Measurements from ENCODE around the gene C1orf116. TPM values are rescaled to one million over a fixed set of nuclear protein-coding genes. Genes with fewer than 3 reads are reported as not detected.

The C1orf116 gene
- total RNA-seq, 1 donor from 2014 or later, result 0.04 TPM

DNA sequence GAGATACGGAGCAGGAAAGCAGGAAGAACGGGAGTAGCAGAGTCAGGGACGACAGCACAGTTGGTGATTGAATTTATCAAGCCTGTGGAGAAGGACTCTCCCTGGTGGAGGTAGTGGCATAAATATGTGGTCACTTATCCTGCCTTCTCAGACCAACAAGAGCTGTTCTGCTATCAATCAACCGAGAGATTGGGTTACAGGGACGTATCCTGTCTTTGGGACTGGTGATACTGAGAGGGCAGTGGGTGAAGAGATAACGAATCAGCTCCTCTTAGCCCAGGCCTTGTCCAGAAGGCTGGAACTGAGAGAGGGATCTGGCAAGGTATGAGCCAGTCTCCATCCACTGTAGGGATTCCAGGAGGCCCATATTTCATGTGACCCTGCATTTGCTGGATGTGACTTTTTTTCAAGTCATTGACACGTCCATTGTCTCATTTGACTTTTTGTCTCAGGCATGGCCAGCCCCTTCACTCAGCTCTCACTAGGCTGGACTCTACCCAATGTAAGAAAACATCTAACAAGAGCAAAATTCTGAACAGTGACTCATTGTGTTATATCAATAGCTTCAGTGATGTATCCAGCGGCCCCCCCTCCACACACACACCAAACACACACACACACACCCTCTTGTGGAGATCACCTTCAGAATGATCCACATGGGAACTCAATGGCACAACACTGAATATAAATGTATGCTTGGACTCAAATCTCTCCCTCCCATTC, 11.3 kb downstream of the C1orf116 start:
- H3K4me2 ChIP-seq, result no peak overlapping the region
- Mint-ChIP-seq H3K27me3 (ENCODE audit: insufficient read depth, low read depth) (peaks cover 5% of the 10 kb centered on the region), H3K27ac (no peak overlapping the region), H3K4me3 (no peak overlapping the region), H3K4me1 (peaks cover 13% of the 10 kb centered on the region), H3K36me3 (no peaks in the 10 kb centered on the region), H3K9me3 (no peaks in the 10 kb centered on the region)
- H3K4me1 ChIP-seq, result peaks cover 7% of the 10 kb centered on the region
- no peaks in the 10 kb centered on the region for H3K36me3 ChIP-seq
- no peaks in the 10 kb centered on the region for H4K20me1 ChIP-seq (ENCODE audit: low read depth)
- no peak overlapping the region for H3K27ac ChIP-seq
- H3K79me2 ChIP-seq (ENCODE audit: low read depth), result no peaks in the 10 kb centered on the region
- H3K27me3 ChIP-seq, result no peaks in the 10 kb centered on the region
- no peak overlapping the region for H2AFZ ChIP-seq (replicated peaks)
- H3K9ac ChIP-seq, result no peak overlapping the region
- TF ChIP-seq, protein P1, sequence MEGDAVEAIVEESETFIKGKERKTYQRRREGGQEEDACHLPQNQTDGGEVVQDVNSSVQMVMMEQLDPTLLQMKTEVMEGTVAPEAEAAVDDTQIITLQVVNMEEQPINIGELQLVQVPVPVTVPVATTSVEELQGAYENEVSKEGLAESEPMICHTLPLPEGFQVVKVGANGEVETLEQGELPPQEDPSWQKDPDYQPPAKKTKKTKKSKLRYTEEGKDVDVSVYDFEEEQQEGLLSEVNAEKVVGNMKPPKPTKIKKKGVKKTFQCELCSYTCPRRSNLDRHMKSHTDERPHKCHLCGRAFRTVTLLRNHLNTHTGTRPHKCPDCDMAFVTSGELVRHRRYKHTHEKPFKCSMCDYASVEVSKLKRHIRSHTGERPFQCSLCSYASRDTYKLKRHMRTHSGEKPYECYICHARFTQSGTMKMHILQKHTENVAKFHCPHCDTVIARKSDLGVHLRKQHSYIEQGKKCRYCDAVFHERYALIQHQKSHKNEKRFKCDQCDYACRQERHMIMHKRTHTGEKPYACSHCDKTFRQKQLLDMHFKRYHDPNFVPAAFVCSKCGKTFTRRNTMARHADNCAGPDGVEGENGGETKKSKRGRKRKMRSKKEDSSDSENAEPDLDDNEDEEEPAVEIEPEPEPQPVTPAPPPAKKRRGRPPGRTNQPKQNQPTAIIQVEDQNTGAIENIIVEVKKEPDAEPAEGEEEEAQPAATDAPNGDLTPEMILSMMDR (IDR thresholded peaks at IDR 0.05), result no peak
- TF ChIP-seq EZH2 (IDR thresholded peaks at IDR 0.05) (no peak), EZH2phosphoT487 (IDR thresholded peaks at IDR 0.05) (no peak)
- no peak for DNase-seq (ENCODE audit: low spot score)
- no peaks in the 10 kb centered on the region for H3F3A ChIP-seq (ENCODE audit: low read depth)
- H3K4me3 ChIP-seq, result no peak overlapping the region
- H3K9me3 ChIP-seq (ENCODE audit: low read depth), result no peaks in the 10 kb centered on the region

DNA sequence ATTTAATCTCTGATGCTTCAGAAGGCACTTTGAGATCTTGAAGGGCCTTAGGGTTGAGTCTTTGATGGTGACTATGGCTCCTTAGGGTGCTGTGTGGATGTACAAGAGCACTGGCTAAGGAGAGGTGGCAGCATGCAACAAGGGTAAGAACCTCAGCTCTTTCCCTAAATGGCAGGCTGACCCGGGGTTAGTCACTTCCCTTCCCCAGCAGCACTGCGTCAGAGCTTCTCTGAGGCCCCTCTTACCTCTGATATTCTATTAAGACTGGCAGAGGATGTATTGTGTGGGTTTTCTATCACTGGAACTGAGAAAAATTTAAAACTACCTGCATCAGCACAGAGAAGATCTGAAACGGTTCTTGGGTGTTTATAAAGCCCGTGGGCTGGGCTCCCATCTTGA, 11.8 kb downstream of the C1orf116 start:
- H3K4me2 ChIP-seq, result no peak overlapping the region
- H3K27me3 Mint-ChIP-seq (ENCODE audit: insufficient read depth, low read depth), result peaks cover 10% of the 10 kb centered on the region

DNA sequence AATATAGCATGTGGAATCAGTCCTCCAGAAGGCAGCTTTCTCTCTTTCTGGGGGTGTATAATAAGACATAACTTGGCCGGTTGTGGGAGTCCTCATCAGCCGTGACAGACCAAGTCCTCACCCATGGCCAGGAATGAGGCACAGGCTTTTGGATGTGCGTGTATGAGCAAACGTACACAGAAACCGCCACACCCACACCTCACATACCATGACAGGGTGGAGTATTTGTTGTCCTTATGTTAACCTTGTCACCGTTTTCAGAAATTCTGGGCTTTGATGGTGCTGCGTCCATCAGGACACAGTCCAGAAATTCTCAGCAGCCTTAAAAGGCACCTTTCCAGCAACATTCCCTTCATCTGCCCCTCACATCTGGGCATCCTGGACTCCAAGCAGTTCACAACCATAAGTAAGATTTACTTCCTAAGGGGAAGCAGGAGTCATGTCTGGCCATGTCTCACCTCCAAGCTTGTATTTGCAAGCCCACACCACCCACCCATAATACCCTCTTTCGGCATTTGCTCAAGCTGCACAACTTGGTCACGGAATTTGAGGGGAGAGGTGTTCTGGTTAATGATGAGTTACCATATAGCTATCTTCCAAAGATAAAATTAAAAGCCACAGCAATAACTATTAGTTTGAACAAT, 12.4 kb downstream of the C1orf116 start:
- Histone ChIP-seq H3K79me2 (ENCODE audit: low read depth) (no peaks in the 10 kb centered on the region), H3K27ac (no peak overlapping the region), H3F3A (ENCODE audit: low read depth) (no peaks in the 10 kb centered on the region), H3K9ac (no peak overlapping the region), H3K9me3 (ENCODE audit: low read depth) (no peaks in the 10 kb centered on the region), H3K27me3 (no peaks in the 10 kb centered on the region), H3K4me2 (no peak overlapping the region), H3K36me3 (no peaks in the 10 kb centered on the region), H2AFZ (replicated peaks) (no peak overlapping the region), H4K20me1 (ENCODE audit: low read depth) (no peaks in the 10 kb centered on the region), H3K4me3 (no peak overlapping the region), H3K4me1 (peaks cover 4% of the 10 kb centered on the region)
- TF ChIP-seq, protein P1 (IDR thresholded peaks at IDR 0.05), result no peak
- TF ChIP-seq EZH2 (IDR thresholded peaks at IDR 0.05), result no peak
- no peak for TF ChIP-seq EZH2phosphoT487 (IDR thresholded peaks at IDR 0.05)
- DNase-seq (ENCODE audit: low spot score), result no peak
- H3K4me1 Mint-ChIP-seq, result peaks cover 7% of the 10 kb centered on the region
- H3K36me3 Mint-ChIP-seq, result no peaks in the 10 kb centered on the region
- peaks cover 10% of the 10 kb centered on the region for H3K27me3 Mint-ChIP-seq (ENCODE audit: insufficient read depth, low read depth)
- no peaks in the 10 kb centered on the region for H3K9me3 Mint-ChIP-seq
- no peak overlapping the region for H3K4me3 Mint-ChIP-seq
- H3K27ac Mint-ChIP-seq, result no peak overlapping the region

More for the DNA sequence above, 11.8 kb downstream of the C1orf116 start:
- no peaks in the 10 kb centered on the region for H3K9me3 ChIP-seq (ENCODE audit: low read depth)
- Mint-ChIP-seq H3K4me3 (no peak overlapping the region), H3K27ac (no peak overlapping the region), H3K9me3 (no peaks in the 10 kb centered on the region), H3K4me1 (peaks cover 12% of the 10 kb centered on the region), H3K36me3 (no peaks in the 10 kb centered on the region)
- no peaks in the 10 kb centered on the region for H3F3A ChIP-seq (ENCODE audit: low read depth)
- H4K20me1 ChIP-seq (ENCODE audit: low read depth), result no peaks in the 10 kb centered on the region
- H3K4me3 ChIP-seq, result no peak overlapping the region
- no peak overlapping the region for H3K27ac ChIP-seq
- no peaks in the 10 kb centered on the region for H3K36me3 ChIP-seq
- peaks cover 7% of the 10 kb centered on the region for H3K4me1 ChIP-seq
- H2AFZ ChIP-seq (replicated peaks), result no peak overlapping the region
- TF ChIP-seq EZH2phosphoT487 (IDR thresholded peaks at IDR 0.05) (no peak), EZH2 (IDR thresholded peaks at IDR 0.05) (no peak)
- TF ChIP-seq, protein P1 (IDR thresholded peaks at IDR 0.05), result no peak
- H3K27me3 ChIP-seq, result no peaks in the 10 kb centered on the region
- no peaks in the 10 kb centered on the region for H3K79me2 ChIP-seq (ENCODE audit: low read depth)
- no peak overlapping the region for H3K9ac ChIP-seq
- no peak for DNase-seq (ENCODE audit: low spot score)

Data from neural progenitor cell (in vitro differentiated cells).